PC-9 (cell line): ENCODE results near the gene ARFGAP1. TPM values are rescaled to one million over a fixed set of nuclear protein-coding genes. Genes with fewer than 3 reads are reported as not detected.

Experiments
- BruUV-seq: library from RNA; stranded (reverse); fragments of 400-500 nt; replicated peaks from 2 replicates; lab custom pipeline; 2021; lab: Mats Ljungman, UMichigan
- CTCF ChIA-PET: fragments of 300-600 bp; sonication (Branson Sonifier 250); formaldehyde crosslinking; loops from one replicate; lab custom pipeline; 2022; ENCODE audit warnings: antibody characterized with exemption; lab: Charles Lee
- POLR2A ChIA-PET: fragments of 300-600 bp; sonication (Branson Sonifier 250); formaldehyde crosslinking; loops from one replicate; lab custom pipeline; 2022; ENCODE audit warnings: antibody characterized with exemption; ENCODE audit not compliant: unreplicated experiment; lab: Charles Lee
- DNase-seq, 2 experiments: peaks; one replicate each; pipeline versions ENCODE4 v3.0.0 to v3.0.0-alpha.2; 2015 to 2022; ENCODE audit warnings: mixed read lengths in 1 of 2
- H2AFZ ChIP-seq: fragments of 200-600 bp; sonication (generic); 2 replicates; pipeline ENCODE4 v1.8.1; 2017; ENCODE audit warnings: antibody characterized with exemption
- H3F3A ChIP-seq: fragments of 200-600 bp; sonication (generic); 2 replicates; pipeline ENCODE4 v1.8.1; 2017; ENCODE audit warnings: antibody characterized with exemption, mild to moderate bottlenecking, low read depth; ENCODE audit not compliant: insufficient read depth
- H3K27ac ChIP-seq: fragments of 200-600 bp; sonication (generic); 2 replicates; pipeline ENCODE4 v1.6.1; 2016; ENCODE audit warnings: mixed run types
- H3K27me3 ChIP-seq: fragments of 200-600 bp; sonication (generic); 2 replicates; pipeline ENCODE4 v1.6.1; 2016; ENCODE audit warnings: low read depth, mixed run types; ENCODE audit not compliant: insufficient read depth
- H3K36me3 ChIP-seq: fragments of 200-600 bp; sonication (generic); 2 replicates; pipeline ENCODE4 v1.6.1; 2016; ENCODE audit warnings: low read depth, mixed run types
- H3K4me1 ChIP-seq: fragments of 200-600 bp; sonication (generic); replicated peaks from 2 replicates; pipeline ENCODE4 v1.6.1; 2016; ENCODE audit warnings: mixed run types; ENCODE audit not compliant: insufficient read depth
- H3K4me2 ChIP-seq: fragments of 200-600 bp; sonication (generic); 2 replicates; pipeline ENCODE4 v1.6.1; 2017; ENCODE audit warnings: mixed run types
- H3K4me3 ChIP-seq: fragments of 200-600 bp; sonication (generic); 2 replicates; pipeline ENCODE4 v1.6.1; 2016; ENCODE audit warnings: mixed run types
- H3K79me2 ChIP-seq: fragments of 200-600 bp; sonication (generic); 2 replicates; pipeline ENCODE4 v1.6.1; 2017; ENCODE audit warnings: low read depth, mixed run types
- H3K9me2 ChIP-seq: fragments of 200-600 bp; sonication (generic); 2 replicates; pipeline ENCODE4 v1.8.1; 2017; ENCODE audit warnings: mild to moderate bottlenecking; ENCODE audit not compliant: insufficient read depth
- H3K9me3 ChIP-seq: fragments of 200-600 bp; sonication (generic); 2 replicates; pipeline ENCODE4 v1.8.1; 2016; ENCODE audit warnings: low read depth; ENCODE audit not compliant: insufficient read depth
- H4K20me1 ChIP-seq: fragments of 200-600 bp; sonication (generic); 2 replicates; pipeline ENCODE4 v1.8.1; 2017; ENCODE audit not compliant: insufficient read depth
- EZH2 ChIP-seq: fragments of 200-600 bp; sonication (generic); IDR thresholded peaks from 2 replicates; pipeline ENCODE4 v1.8.0; 2017; ENCODE audit warnings: antibody characterized with exemption, low read depth
- intact Hi-C: fragments of 100-400 bp; cut with micrococcal nuclease; formaldehyde crosslinking; loops from one replicate; pipeline ENCODE4 v1.10.0; 2022; ENCODE audit not compliant: unreplicated experiment
- total RNA-seq: library from RNA; stranded (reverse); gene quantifications from 2 replicates; pipeline ENCODE4 v1.2.3, GENCODE V29; 2021
- TF ChIP-seq, protein P1 (sequence below): fragments of 200-600 bp; sonication (generic); conservative IDR thresholded peaks from 2 replicates; pipeline ENCODE4 v1.6.1; 2017; ENCODE audit warnings: mixed run types, antibody characterized with exemption, mild to moderate bottlenecking, moderate library complexity

Gene ARFGAP1
- total RNA-seq, 1 experiment from 2014 or later: 89.0 TPM

DNA sequence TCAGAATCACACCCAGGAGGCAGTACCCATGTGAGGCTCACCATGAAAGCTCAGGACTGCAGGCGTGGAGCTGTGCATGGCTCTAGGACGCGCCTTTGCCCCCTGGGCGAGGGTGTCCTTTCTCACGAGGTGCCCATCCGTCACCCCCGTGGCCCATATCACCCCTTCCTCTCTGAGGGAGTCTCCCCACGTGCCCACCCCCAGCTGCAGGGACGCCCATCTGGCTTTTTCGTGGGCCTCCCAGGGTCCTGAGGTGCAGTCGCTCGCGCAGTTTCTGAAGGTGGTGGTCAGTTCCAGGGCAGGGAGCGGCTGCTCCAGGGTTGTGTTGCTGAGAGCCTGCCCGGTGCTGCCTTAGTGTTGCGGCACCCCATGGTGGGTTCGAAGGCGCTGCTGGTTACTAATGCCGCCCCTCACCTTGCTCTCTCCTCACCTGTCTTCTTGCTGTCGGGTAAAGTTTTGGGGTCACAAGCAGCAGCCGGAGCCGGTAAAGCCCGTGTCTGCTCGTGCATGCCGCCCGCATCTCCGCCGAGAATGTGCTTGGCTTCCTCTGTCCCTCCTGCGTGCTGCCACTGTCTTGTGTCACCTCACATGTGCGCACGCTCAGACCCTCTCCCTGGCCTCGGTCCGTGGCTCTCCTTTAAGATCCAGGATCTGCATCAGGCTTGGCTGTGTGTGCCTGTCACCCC, 10.9 kb downstream of the ARFGAP1 start:
- Histone ChIP-seq H3K9me3 (no peaks in the 10 kb centered on the region), H3K4me1 (no peaks in the 10 kb centered on the region), H4K20me1 (peaks cover 30% of the 10 kb centered on the region; the same call in 1 of the 2 replicates), H3K4me3 (no peak overlapping the region), H3K27ac (no peak overlapping the region), H3K27me3 (no peaks in the 10 kb centered on the region), H3F3A (peaks cover 5% of the 10 kb centered on the region; the same call in 1 of the 2 replicates), H3K36me3 (peaks cover 13% of the 10 kb centered on the region), H3K4me2 (no peak overlapping the region), H2AFZ (no peak overlapping the region), H3K9me2 (no peaks in the 10 kb centered on the region), H3K79me2 (no peaks in the 10 kb centered on the region)
- no peak for TF ChIP-seq EZH2
- TF ChIP-seq, protein P1, sequence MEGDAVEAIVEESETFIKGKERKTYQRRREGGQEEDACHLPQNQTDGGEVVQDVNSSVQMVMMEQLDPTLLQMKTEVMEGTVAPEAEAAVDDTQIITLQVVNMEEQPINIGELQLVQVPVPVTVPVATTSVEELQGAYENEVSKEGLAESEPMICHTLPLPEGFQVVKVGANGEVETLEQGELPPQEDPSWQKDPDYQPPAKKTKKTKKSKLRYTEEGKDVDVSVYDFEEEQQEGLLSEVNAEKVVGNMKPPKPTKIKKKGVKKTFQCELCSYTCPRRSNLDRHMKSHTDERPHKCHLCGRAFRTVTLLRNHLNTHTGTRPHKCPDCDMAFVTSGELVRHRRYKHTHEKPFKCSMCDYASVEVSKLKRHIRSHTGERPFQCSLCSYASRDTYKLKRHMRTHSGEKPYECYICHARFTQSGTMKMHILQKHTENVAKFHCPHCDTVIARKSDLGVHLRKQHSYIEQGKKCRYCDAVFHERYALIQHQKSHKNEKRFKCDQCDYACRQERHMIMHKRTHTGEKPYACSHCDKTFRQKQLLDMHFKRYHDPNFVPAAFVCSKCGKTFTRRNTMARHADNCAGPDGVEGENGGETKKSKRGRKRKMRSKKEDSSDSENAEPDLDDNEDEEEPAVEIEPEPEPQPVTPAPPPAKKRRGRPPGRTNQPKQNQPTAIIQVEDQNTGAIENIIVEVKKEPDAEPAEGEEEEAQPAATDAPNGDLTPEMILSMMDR: no peak
- BruUV-seq: no TSS peak
- intact Hi-C loops: no loop called here
- DNase-seq: no peak
- ChIA-PET POLR2A (interaction anchor here (0.5 kb wide), 1 partner anchor 310 kb away, joined by 4 read pairs; no protein-coding TSS in a partner anchor), CTCF (interaction anchor here (0.6 kb wide), 1 partner anchor 503 kb away, joined by 3 read pairs; no protein-coding TSS in a partner anchor)

DNA sequence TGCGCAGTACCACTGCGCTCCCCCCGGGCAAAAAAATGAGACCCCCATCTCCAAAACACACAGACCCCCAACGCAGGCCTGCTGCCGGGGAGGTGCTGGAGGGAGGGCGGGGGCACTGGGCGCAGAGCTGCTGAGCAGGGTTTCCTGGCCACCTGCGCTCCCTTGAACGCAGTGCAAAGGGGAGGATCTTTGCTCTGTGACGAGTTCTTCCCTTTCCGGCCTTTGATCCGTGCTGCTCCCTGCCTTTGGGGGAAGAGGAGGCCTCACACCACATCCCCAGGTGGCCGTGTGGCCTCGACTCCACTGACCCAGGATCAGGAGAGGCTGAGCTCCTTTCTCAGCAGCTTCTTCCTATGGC, 11.4 kb downstream of the ARFGAP1 start:
- H4K20me1 ChIP-seq: peaks cover 36% of the 10 kb centered on the region
- no peak overlapping the region for H3K4me3 ChIP-seq
- H3K36me3 ChIP-seq: peaks cover 12% of the 10 kb centered on the region; the same call in 1 of the 2 replicates
- no peaks in the 10 kb centered on the region for H3K9me3 ChIP-seq
- DNase-seq: no peak
- no TSS peak for BruUV-seq
- no peak for TF ChIP-seq EZH2
- TF ChIP-seq, protein P1: no peak
- no peaks in the 10 kb centered on the region for H3K79me2 ChIP-seq
- no peak overlapping the region for H3K4me2 ChIP-seq
- H3K27me3 ChIP-seq: no peaks in the 10 kb centered on the region
- no peak overlapping the region for H2AFZ ChIP-seq
- intact Hi-C loops: no loop called here
- H3K27ac ChIP-seq: no peak overlapping the region
- ChIA-PET CTCF (interaction anchor here (0.6 kb wide), 2 partner anchors 22 to 502 kb away, joined by 3 read pairs; no protein-coding TSS in a partner anchor), POLR2A (no interaction called here)
- H3K4me1 ChIP-seq: no peaks in the 10 kb centered on the region
- H3K9me2 ChIP-seq: no peaks in the 10 kb centered on the region
- peaks cover 5% of the 10 kb centered on the region; the same call in 1 of the 2 replicates for H3F3A ChIP-seq

DNA sequence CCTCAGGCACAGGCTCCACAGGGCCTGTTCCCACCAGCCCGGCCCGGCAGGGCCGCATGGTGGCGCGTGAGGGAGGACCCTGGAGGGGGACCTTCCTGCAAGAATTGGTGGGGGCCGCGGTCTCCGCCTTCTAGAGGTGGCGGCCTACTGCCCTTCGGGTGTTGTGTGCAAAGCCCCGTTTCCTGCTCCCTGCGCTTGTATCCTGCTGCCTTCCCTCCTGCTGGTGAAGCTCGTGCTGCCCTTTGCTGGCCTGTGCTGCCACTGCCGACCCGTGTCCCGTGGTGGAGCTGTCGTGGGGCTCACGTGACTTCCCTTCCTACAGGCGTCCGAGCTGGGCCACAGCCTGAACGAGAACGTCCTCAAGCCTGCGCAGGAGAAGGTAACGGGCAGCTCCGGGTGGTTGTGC, 11.9 kb downstream of the ARFGAP1 start:
- Histone ChIP-seq H3K9me2 (no peaks in the 10 kb centered on the region), H3K27ac (no peak overlapping the region), H3K4me3 (no peak overlapping the region), H4K20me1 (peaks cover 38% of the 10 kb centered on the region), H3K9me3 (no peaks in the 10 kb centered on the region), H3K36me3 (peaks cover 8% of the 10 kb centered on the region; the same call in 1 of the 2 replicates), H3K4me1 (no peaks in the 10 kb centered on the region), H2AFZ (no peak overlapping the region), H3K4me2 (no peak overlapping the region), H3F3A (peaks cover 5% of the 10 kb centered on the region; the same call in 1 of the 2 replicates), H3K79me2 (no peaks in the 10 kb centered on the region), H3K27me3 (no peaks in the 10 kb centered on the region)
- ChIA-PET CTCF (interaction anchor here (0.6 kb wide), 1 partner anchor 22 kb away, joined by 3 read pairs; no protein-coding TSS in a partner anchor), POLR2A (interaction anchor here (0.6 kb wide), 1 partner anchor 11 kb away, joined by 3 read pairs; no protein-coding TSS in a partner anchor)
- DNase-seq: no peak
- BruUV-seq: no TSS peak
- no peak for TF ChIP-seq EZH2
- TF ChIP-seq, protein P1: no peak
- intact Hi-C loops: no loop called here
